Astrocyte of the cerebellum (primary cell): ENCODE data around the gene GRID2.

Experiments used
- DNase-seq: peaks from one replicate; pipeline ENCODE4 v3.0.0-alpha.2; 2011; ENCODE audit warnings: low read depth
- H3K4me3 ChIP-seq: 2 replicates; pipeline ENCODE4 v1.5.1; 2011; ENCODE audit warnings: mild to moderate bottlenecking, low read depth, low read length, moderate library complexity
- CTCF ChIP-seq: IDR thresholded peaks from 2 replicates; pipeline ENCODE4 v1.5.1; 2012; ENCODE audit warnings: low read length, low read depth, moderate library complexity, mild to moderate bottlenecking; ENCODE audit errors: missing control alignments
- in situ Hi-C: cut with HindIII; loops from 2 replicates; pipeline ENCODE4 v1.10.0; 2017; ENCODE audit warnings: low sequenced_read_pairs

Gene GRID2

DNA sequence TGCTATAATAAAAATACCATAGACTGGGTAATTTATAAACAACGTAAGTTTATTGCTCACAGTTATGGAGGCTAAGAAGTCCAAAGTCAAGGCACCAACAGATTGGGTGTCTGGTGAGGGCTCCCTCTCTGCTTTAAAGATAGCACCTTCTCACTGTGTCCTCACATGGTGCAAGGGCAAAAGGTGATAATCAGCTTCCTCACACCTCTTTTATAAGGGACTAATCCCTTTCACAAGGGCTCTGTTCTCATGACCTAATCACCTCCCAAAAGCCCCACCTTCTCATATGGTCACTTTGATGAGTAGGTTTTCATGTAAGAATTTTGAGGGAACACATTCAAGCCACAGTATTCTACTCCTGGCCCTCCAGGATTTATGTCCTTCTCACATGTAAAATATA, 883.1 kb downstream of the GRID2 start:
- in situ Hi-C loops: no loop called here
- no peak overlapping the region for H3K4me3 ChIP-seq
- DNase-seq: no peak
- TF ChIP-seq CTCF: no peak

DNA sequence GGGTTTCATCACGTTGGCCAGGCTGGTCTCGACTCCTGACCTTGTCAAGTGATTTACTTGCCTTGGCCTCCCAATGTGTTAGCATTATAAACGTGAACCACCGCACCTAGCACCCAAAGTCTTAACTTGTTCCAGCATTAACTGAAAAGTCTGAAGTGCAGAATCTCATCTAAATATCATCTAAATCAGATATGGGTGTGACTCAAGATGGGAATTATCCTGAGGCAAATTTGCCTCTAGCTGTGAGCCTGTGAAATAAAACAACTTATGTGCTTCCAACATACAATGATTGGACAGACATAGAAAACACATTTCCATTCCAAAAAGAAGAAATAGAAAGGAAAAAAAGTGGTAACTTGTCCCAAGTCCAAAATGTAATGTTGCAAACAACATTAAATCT, 883.7 kb downstream of the GRID2 start:
- no peak for TF ChIP-seq CTCF
- H3K4me3 ChIP-seq: no peak overlapping the region
- DNase-seq: no peak
- in situ Hi-C loops: no loop called here

DNA sequence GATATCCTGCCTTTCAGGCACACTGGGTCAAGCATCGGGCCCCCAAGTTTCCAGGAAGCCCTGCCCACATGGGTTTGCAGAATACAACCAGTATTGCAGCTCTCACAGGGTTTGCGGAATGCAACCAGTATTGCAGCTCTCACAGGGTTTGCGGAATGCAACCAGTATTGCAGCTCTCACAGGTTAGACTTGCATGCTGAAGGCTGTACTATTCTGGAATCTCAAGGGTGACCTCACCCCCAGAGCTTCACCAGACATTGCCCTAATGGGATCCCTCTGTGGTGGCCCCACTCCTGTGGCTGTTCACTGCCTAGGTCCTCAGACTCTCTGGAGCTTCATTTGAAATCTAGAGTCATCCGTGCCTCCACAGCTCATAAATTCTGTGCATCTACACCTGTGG, 884.1 kb downstream of the GRID2 start:
- no peak overlapping the region for H3K4me3 ChIP-seq
- no peak for DNase-seq
- no peak for TF ChIP-seq CTCF
- in situ Hi-C loops: no loop called here

- TF ChIP-seq CTCF: peak; percentile 56
Observed at GRCh38 chr4:93199492-93199891, 895.7 kb downstream of the GRID2 start.

GRCh38 chr4:93201471-93202096, 897.8 kb downstream of the GRID2 start:
- TF ChIP-seq CTCF: no peak
- H3K4me3 ChIP-seq: no peak overlapping the region
- no peak for DNase-seq
- in situ Hi-C loops: no loop called here

More at GRCh38 chr4:93199492-93199891, 895.7 kb downstream of the GRID2 start:
- H3K4me3 ChIP-seq: no peak overlapping the region
- DNase-seq: peak; percentile 80
- in situ Hi-C loops: no loop called here

DNA sequence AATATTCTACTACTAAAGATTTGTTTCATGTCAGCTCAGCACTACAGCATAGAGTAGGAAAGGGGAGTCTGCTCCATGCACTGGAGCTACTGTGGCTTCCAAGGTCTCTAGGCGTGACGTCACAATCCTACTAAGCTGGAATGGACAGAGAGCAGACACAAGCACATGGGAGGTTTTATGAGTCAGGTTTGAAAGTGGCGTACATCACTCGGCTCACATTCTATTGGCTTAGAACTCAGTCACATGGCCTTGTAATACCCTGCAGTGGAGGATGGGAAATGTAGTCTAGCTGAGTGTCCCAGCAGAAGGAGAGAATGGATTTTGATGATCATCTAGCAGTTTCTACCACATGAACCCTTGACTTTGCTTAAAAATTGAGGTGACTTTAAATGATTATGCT, 899.9 kb downstream of the GRID2 start:
- DNase-seq: no peak
- in situ Hi-C loops: no loop called here
- no peak overlapping the region for H3K4me3 ChIP-seq
- no peak for TF ChIP-seq CTCF
